ENCODE data around the gene PLEKHH3.

DNA sequence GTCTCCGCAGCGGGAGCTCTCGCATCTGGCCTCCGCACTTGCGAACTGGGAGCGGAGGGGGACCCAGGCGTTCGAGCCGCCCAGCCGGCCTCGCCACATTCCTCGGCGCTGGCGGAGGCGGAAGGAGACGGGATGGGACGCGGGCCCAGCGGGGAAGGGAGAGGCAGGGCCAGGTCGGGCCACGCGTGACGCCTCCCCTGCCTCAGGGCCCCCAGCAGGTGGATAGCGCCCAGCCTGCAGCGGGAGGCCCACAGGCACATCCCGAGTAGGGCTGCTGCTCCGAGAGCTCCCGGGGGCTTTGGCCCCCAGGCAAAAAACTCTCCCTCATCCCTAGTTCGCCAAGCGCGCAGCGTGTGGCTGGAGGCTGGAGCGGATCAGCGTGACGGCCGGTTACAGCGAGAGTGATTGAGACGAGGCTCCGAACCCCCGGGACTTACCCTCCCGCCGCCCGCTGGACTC lies 800 bp downstream of the PLEKHH3 start:
- TF ChIP-seq, protein P1, sequence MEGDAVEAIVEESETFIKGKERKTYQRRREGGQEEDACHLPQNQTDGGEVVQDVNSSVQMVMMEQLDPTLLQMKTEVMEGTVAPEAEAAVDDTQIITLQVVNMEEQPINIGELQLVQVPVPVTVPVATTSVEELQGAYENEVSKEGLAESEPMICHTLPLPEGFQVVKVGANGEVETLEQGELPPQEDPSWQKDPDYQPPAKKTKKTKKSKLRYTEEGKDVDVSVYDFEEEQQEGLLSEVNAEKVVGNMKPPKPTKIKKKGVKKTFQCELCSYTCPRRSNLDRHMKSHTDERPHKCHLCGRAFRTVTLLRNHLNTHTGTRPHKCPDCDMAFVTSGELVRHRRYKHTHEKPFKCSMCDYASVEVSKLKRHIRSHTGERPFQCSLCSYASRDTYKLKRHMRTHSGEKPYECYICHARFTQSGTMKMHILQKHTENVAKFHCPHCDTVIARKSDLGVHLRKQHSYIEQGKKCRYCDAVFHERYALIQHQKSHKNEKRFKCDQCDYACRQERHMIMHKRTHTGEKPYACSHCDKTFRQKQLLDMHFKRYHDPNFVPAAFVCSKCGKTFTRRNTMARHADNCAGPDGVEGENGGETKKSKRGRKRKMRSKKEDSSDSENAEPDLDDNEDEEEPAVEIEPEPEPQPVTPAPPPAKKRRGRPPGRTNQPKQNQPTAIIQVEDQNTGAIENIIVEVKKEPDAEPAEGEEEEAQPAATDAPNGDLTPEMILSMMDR (IDR thresholded peaks at IDR 0.05): peak in 1 of 6 experiments; percentile 24
- peak in 1 of 2 donors; percentile 40 for TF ChIP-seq POLR2A (IDR thresholded peaks at IDR 0.05)
